HG02798 (cell line): ENCODE measurements around the gene ALPI.

ENCODE experiments used
- ATAC-seq: cut with Tn5 transposase; IDR thresholded peaks from one replicate; pipeline ENCODE4 v1.9.1; 2021; ENCODE audit warnings: mild to moderate bottlenecking; ENCODE audit not compliant: unreplicated experiment, poor library complexity

Gene ALPI

GRCh38 chr2:232458661-232459418 lies 2.9 kb downstream of the ALPI start:
- no peak for ATAC-seq

DNA sequence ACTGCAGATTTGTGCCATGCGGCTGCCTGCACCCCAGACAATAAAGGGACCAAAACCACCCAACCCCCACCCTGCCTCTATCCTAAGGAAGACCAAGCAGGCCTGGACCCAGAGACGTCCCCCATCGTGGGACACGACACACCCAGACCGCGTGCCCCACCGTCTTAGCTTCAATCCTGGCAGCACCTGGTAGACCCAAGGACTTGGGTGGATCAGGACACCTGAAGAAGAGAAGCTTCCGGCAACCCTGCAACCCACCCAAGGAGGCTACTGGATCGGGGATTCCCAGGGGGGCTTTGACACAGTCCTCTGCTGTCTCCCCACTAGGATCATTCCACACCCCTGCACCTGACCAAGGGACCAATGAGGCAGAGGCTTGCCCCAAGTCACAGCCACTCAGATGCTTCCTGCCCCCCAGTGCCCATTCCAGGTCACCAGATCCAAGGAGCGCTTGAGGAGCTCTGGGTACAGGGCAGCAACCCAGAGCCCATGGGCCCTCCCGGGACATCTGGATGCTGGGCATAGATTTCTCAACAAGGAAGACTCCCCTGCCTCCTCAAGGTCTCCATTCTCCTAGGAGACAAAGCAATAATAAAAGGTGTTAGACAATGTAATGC lies 3.6 kb downstream of the ALPI start:
- no peak for ATAC-seq

DNA sequence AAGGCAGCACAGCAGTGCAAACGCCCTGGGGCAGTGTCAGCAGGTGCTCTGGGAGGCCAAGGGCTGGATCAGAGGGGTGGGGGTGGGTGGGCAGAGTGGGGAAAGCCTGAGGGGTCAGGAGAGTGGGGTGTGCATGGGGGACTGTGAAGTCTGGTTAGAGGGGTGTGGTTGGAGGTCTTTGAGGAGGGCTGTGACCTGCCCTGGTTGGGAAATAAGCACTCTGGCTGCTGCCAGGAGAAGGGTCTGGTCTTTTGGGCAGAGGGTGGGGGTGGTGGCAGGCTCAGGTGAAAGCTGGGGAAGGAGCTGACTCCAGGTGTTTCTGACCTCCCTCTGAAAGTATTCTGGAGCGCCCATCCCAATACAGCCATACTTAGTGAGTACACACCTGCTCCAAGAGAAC lies 4.2 kb downstream of the ALPI start:
- ATAC-seq, result no peak

DNA sequence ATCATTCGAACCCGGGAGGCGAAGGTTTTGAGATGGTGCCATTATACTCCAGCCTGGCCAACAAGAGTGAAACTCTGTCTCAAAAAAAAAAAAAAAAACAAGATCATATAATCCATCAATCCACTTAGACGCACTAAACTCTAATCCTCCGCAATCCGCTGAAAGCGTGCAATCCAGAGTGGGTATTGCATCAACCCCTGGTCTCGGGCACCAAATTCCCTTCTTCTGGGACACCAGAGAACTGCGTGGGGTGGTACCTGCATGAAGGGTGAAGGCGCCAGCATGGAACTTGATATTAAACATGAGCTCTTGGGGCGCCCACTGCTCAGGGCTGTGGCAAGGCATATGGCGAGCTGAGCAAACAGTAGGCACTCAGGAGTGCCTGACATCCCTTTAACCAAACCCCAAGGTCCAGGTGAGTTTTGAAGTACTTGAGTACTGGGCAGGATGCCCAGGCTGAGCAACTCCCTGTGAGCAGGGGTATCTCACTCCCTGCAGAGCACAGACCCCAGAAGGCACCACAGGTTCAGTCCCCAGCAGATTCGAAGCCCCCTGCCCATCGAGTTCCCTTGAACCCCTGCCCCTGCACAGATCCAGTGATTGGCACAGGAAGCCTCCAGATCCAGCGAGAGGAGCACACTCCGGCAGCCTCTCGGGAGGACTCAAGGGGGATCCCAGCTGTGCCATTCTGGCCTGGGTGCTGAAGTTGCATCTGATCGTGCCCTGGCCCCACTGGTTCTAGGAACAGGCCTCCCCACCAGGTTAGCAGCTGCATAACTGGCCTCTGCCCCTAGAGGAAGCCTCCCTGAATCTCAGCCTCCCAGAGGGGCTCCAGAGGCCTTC lies 8.0 kb downstream of the ALPI start:
- ATAC-seq, result no peak

DNA sequence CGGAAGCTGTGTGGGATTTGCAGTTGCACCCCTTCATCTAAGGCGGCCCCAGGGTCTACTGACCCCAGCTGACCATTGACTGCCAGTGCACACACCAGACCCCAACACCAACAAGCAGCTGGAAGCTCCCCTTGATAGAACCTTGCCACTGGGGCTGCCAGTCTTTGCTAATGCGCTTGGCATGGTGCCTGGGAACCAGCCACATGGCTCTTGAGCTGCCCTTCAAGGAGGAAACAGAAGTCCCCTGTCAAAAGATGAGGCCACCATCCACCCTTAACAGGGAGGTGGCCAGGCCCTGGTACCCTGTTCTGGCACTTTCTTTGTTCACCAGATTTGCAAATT lies 8.6 kb downstream of the ALPI start:
- no peak for ATAC-seq

DNA sequence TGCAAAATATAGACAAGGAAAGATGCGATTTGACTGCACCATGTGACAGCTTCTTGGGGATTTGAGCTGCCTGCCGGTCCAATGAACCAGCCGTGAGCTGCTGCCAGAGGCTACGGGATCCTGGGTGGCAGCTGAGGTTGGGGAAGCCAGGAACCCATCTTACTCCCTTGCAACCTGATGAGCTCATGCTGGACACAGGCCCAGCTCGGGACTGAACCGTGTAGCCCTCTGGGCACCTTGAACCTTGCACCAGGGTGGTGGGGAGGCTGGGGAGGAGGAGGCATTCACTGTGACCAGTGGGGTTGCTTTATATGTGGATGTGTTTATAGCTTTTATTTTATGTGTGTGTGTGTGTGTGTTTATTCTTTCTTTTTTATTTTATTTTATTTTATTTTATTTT lies 9.1 kb downstream of the ALPI start:
- no peak for ATAC-seq

DNA sequence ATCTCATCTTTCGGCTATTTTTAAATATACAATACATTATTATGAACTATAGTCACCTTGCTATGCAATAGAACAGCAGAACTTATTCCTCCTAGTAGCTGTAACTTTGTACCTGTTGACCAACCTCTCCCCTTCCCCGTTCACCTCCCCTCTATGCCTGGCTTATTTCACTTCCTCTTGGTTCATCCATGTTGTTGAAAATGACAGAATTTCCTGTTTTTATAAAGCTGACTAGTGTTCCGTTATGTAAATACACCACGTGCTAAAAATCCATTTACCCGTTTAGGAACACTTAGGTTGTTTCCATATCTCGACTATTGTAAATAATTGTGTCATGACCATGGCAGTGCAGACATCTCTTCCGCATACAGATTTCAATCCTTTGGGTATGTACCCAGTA lies 10.3 kb downstream of the ALPI start:
- no peak for ATAC-seq

- ATAC-seq, result no peak
Observed at GRCh38 chr2:232473467-232473890, 17.5 kb downstream of the ALPI start.

GRCh38 chr2:232476045-232476444 lies 20.1 kb downstream of the ALPI start:
- ATAC-seq, result no peak

GRCh38 chr2:232476791-232477190 lies 20.8 kb downstream of the ALPI start:
- ATAC-seq, result no peak

- ATAC-seq, result no peak
Observed at GRCh38 chr2:232477751-232478510, 22.0 kb downstream of the ALPI start.

- no peak for ATAC-seq
Observed at GRCh38 chr2:232478571-232479340, 22.8 kb downstream of the ALPI start.

GRCh38 chr2:232479341-232480200 lies 23.6 kb downstream of the ALPI start:
- ATAC-seq, result no peak

DNA sequence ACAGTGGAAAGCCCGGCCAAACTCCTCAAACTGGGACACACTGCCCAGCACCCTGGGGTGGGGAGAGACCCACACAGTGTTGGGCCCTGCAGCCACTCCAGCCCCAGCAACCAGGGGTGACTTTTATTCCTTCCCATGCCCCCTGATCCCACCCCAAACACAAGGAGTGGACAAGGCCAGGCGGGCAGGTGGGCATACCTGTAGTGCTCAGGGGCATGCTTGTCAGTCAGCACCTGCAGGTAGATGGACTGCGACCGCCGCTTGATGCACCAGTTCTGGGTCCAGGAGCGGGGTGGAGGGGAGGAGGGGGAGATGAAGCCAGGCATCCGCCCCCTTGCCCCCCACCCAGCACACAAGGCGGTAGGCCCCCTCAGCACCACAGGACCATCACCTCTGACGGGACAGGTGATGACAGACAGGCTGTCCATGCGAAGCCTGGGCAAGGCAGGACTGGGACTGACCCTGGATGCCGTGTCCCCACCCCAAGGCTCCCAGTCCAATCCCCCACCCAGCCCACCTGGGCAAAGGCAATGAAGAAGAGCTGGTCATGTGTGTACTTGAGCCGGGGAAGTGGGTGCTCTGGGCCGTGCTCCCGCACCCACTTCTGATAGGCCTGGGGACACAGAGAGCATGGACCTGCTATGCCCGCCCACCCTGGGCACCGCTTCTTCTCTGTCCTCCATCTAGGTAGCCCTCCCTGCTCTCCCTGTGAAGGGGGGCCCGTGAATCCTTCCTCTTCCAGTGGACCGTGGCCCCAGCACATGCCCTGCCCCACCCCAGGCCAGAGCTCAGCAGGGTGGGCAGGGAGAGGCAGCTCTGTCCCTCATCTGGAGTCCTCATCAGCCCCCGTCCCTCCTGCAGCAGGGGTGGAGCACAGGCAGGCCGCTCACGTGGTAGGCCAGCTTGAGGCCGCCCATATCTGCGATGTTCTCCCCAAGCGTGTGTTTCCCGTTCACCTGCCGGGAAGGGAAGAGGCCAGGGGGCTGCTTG lies 24.5 kb downstream of the ALPI start:
- ATAC-seq, result no peak

DNA sequence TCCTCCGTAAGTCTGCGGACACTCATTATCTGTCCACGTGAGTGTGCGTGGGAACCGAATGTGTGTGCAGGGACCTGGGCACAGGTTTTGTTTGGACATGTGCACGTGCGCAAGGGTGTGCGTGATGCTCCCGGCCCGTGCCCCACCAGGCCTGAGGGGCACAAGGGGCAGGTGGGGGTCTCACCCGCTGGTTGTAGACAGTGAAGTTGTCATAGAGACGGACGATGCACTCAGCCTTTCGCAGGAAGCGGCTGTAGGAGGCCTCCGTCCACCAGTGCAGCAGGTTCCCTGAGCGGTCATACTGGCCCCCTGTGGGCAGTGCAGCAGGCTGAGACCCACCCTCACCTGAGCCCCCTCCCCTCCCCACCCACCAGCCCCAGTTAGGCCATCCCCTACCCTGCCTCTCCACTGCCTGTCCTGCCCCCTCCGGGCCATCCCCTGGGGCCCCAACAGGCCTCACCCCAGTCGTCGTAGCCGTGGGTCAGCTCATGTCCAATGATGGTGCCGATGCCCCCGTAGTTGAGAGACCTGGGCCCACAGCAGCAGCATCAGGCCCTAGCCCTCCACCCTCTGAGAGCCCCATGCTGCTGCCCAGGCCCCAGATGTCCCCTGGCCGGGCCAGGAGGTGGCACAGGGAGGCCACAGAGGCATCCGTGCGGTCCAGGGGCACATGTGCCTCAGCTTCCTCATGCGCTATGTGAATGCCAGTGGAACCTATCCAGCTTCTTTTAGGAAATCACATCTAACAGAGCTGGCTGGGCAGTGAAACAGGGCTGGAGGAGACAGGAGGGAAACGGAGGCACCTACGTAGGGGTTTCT lies 25.6 kb downstream of the ALPI start:
- no peak for ATAC-seq

DNA sequence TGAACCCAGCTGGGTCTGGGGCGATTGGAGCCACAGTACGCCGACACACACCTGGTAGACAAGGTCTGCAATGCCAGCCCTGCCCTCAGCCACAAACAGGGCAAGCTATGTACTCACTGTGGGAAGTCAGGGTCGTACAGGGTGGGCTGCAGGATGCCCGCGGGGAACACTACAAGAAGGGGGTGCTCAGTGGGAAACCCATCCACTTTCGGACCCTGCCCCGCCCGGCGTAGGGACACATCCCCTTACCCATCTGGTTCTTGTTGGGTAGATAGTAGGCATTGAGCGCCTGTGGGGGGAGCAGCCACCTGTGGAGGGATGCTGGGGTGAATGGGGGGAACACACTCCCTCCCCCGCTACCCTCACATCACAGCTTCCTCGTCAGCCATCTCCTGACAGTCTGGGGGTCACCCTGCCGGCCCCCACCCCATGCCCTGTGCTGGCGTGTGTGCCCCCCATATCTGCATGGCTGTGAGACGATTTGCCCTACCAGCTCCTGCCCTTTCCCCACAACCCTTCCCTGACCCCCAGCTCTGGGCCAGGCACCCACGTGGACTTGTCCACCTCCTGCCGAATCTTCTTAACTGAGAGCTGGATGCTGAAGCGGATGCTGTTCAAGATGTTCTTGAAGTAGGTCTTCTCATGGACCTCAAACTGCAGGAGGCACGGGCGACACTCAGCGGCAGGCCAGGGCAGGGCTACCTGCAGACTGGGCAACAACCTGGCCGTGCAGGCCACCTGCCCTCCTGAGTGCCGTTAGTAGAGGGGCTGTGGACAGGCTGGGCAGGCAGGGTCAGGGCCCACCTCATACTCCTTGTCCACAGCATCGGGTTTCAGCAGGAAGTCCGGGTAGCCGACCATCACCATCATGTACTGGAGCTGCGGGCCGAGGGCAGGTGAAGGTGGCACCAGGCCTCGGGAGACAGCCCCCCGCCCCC lies 26.6 kb downstream of the ALPI start:
- ATAC-seq, result no peak
